ENCODE results near the gene RTEL1. TPM values are rescaled to one million over a fixed set of nuclear protein-coding genes. Genes with fewer than 3 reads are reported as not detected.
A peak's percentile ranks its signal among the peaks of the same experiment; 100 is the strongest.

Gene RTEL1, protein sequence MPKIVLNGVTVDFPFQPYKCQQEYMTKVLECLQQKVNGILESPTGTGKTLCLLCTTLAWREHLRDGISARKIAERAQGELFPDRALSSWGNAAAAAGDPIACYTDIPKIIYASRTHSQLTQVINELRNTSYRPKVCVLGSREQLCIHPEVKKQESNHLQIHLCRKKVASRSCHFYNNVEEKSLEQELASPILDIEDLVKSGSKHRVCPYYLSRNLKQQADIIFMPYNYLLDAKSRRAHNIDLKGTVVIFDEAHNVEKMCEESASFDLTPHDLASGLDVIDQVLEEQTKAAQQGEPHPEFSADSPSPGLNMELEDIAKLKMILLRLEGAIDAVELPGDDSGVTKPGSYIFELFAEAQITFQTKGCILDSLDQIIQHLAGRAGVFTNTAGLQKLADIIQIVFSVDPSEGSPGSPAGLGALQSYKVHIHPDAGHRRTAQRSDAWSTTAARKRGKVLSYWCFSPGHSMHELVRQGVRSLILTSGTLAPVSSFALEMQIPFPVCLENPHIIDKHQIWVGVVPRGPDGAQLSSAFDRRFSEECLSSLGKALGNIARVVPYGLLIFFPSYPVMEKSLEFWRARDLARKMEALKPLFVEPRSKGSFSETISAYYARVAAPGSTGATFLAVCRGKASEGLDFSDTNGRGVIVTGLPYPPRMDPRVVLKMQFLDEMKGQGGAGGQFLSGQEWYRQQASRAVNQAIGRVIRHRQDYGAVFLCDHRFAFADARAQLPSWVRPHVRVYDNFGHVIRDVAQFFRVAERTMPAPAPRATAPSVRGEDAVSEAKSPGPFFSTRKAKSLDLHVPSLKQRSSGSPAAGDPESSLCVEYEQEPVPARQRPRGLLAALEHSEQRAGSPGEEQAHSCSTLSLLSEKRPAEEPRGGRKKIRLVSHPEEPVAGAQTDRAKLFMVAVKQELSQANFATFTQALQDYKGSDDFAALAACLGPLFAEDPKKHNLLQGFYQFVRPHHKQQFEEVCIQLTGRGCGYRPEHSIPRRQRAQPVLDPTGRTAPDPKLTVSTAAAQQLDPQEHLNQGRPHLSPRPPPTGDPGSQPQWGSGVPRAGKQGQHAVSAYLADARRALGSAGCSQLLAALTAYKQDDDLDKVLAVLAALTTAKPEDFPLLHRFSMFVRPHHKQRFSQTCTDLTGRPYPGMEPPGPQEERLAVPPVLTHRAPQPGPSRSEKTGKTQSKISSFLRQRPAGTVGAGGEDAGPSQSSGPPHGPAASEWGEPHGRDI (N-terminal part only)
- 10.2 TPM for total RNA-seq (2013)
- polyA plus RNA-seq = 10 to 100 TPM in 1 of 3 donors, 1 to 10 TPM in 2; 1.0 to 15.5 (median 4.8) TPM
- 15.1 and 20.6 TPM in 2 replicates for polyA minus RNA-seq
- total RNA-seq = 0.41 to 2.2 (median 1.1) reads per million in 11 experiments

DNA sequence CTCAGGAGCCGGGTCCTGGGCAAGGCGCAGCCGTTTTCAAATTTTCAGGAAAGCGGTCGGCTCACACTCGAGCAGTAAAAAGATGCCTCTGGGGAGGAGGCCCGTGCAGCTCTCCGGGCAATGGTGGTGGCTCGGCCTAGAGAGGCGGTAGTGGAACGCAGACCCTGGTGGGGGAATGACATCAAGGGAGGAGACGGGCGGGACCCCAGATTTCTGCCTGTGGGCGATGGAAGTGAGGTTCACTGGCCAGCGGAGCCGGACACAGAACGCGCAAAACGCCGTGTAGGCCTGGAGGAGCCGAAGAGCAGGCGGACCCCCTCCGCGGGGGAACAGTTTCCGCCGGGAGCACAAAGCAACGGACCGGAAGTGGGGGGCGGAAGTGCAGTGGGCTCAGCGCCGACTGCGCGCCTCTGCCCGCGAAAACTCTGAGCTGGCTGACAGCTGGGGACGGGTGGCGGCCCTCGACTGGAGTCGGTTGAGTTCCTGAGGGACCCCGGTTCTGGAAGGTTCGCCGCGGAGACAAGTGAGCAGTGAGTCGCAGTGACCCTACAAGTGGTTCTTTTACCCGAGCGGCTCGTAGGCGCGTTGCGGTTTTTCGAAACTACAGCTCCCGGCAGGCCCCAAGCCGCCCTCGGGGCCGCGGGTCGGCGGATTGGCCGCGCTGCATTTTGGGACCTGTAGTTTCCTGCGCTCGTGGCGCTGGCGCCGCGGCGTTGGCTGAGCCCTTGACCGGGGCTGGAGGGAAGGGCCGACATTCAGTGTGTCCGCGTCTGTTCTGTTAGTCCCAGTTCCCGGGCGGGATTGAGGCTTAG, at the start of gene RTEL1:
TSS of gene RTEL1 (plus strand) at position 376 of the 812 bp plus-strand sequence. CDS start 1,091 bp downstream, outside the sequence.
- H3K4me1 Mint-ChIP-seq = peaks cover 35% of the 10 kb centered on the region
- TF ChIP-seq CTCF (IDR thresholded peaks at IDR 0.05) = no peak
- peaks cover 20 to 31% of the 10 kb centered on the region in 2 donors for H3K36me3 ChIP-seq (replicated peaks in 1 of 2; ENCODE audit: control insufficient read depth in 1 of 2, insufficient read depth in 2 of 2, low read length in 2 of 2)
- H3K4me1 ChIP-seq (ENCODE audit: control insufficient read depth in 1 of 2, insufficient read depth in 2 of 2, low read length in 2 of 2) = peaks cover 27 to 32% of the 10 kb centered on the region in 2 donors
- no peaks in the 10 kb centered on the region for H4K20me1 ChIP-seq (ENCODE audit: insufficient read depth, low read length)
- H3K27me3 Mint-ChIP-seq (ENCODE audit: low read depth in 3 of 3) = peaks cover 5 to 15% (median 12%) of the 10 kb centered on the region in 3 donors
- peaks cover 0 to 14% of the 10 kb centered on the region in 2 donors for H3K27me3 ChIP-seq (ENCODE audit: control insufficient read depth in 2 of 2, insufficient read depth in 2 of 2, low read length in 2 of 2)
- H3K4me2 ChIP-seq (replicated peaks; ENCODE audit: extremely low read depth, low read length, poor library complexity, severe bottlenecking) = peak within 1 kb of the TSS; percentile 87
- H3K36me3 Mint-ChIP-seq = peaks cover 29 to 31% of the 10 kb centered on the region in 2 donors
- peak within 1 kb of the TSS; percentile 55 to 81 for H3K27ac ChIP-seq (ENCODE audit: low read depth in 1 of 2, low read length in 2 of 2)
- H3K9ac ChIP-seq (ENCODE audit: insufficient read depth, low read length, poor library complexity, severe bottlenecking) = peak within 1 kb of the TSS; percentile 77
- H3K4me3 Mint-ChIP-seq = peak within 1 kb of the TSS; percentile 95 to 96
- H3K9me3 ChIP-seq (replicated peaks in 1 of 2; ENCODE audit: control insufficient read depth in 1 of 2, insufficient read depth in 1 of 2, low read length in 2 of 2) = no peaks in the 10 kb centered on the region
- peak within 1 kb of the TSS; percentile 90 to 98 (median 95) for H3K27ac Mint-ChIP-seq
- H3K79me2 ChIP-seq (ENCODE audit: insufficient read depth, low read length) = peaks cover 9% of the 10 kb centered on the region
- peaks cover 0 to 1% (median 0%) of the 10 kb centered on the region in 7 donors for H3K9me3 Mint-ChIP-seq
- intact Hi-C loops (cut with micrococcal nuclease) = loop anchor here (2.0 to 5.0 kb wide), 3 partner anchors 49 to 84 kb away; partner anchors contain the start of genes ZGPAT (in 2 of the 2) and ARFRP1 (in 1 of the 2)
- peak within 1 kb of the TSS; percentile 70 to 96 (median 93) for H3K4me3 ChIP-seq (replicated peaks in 1 of 3; ENCODE audit: low read depth in 2 of 3, low read length in 3 of 3)
- DNase-seq = peak; percentile 87 to 90 (median 90)
- peak within 1 kb of the TSS; percentile 94 for H2AFZ ChIP-seq (ENCODE audit: insufficient read depth, low read depth, low read length, poor library complexity, severe bottlenecking)
- 4% methylated on average over 68 of the region's 73 CpGs for WGBS (ENCODE audit: insufficient coverage)
